Stimulated activated CD4-positive, alpha-beta T cell treated with anti-CD3 and anti-CD28 coated beads, Interleukin-1b, Interleukin-23, amount 100 ng/mL, for 48 hours (primary cell): ENCODE results near the gene LIN28B.
"Not testable (repeated sequence)": the region's sequence is repeated elsewhere in the genome, so short reads cannot be mapped to it uniquely, and the experiment has no call there.

Source experiments
- DNase-seq: peaks from one replicate; pipeline ENCODE4 v3.0.0-alpha.2; 2020

The LIN28B gene

DNA sequence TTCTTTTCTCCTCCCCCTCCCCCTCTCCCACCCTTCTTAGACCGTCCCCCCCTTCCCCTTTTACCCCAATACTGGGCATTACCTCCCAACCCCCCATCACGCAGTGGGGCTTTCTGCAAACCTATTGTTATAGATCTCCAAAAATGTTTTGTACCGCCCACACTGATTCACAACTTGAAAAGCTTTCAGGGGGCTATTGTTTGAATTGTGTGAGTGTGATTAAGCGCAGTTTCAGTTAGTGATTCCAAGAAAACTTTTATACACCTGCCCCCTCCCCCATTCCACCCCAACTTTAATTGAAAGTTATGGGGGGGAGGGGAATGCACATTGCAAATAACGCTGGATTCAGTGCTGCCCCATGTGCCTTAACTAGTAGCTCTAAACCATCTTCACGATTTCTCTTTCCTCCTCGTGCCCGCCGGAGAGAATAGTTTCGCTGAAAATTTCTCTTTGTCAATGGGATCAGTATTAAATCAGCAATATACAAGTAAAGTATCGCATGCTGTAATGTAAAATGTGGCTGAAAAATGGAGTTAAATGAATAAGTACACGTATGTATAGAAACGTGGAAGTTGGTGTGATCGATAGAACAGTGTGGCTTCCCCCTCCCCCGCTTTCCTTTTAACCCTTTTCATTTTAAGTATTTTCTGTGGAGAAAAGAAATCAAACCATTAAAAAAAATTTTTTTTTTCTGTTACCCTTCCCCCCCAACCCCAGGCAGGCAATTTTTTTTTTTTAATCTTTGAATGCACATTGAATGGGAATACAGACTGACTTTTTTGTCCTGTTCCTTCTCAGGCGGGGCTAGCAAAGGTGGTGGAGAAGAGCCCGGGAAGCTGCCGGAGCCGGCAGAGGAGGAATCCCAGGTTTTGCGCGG is 632 bp downstream of the LIN28B start:
- DNase-seq = no peak

DNA sequence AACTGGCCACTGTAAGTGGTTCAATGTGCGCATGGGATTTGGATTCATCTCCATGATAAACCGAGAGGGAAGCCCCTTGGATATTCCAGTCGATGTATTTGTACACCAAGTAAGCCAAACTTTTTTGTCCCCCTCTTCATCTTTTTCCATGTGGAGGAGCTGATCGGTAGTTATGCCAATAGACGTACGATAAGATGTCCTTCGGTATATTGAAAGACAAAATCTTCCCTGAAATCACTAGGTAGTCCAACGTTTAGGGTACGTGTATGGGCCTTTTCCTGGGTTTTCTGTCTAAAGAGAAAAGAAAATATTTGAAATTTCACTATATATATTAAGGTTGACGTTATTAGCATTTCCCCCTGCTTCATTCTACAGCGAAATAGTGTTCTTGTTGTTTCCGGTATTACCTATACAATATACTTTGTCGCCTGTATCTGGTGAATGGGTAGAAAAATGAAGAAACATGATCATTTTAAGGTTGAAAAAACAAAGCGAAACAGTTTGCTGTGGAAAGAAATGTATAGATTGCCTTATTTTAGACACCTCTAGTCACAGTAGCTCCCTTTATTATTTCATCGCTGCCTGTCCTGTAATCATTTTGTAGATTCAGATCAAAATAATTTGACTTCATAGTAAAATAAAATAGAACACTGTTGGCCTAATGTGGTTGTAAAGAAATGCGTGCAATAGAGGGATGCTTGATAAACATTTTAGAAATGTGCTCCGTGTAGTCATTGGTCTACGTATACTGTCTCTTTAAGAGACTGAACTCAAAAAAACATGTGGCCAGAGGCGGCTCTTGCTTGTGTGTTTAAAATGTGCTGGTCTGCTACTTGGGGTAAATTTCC is 1.5 kb downstream of the LIN28B start:
- DNase-seq = no peak

DNA sequence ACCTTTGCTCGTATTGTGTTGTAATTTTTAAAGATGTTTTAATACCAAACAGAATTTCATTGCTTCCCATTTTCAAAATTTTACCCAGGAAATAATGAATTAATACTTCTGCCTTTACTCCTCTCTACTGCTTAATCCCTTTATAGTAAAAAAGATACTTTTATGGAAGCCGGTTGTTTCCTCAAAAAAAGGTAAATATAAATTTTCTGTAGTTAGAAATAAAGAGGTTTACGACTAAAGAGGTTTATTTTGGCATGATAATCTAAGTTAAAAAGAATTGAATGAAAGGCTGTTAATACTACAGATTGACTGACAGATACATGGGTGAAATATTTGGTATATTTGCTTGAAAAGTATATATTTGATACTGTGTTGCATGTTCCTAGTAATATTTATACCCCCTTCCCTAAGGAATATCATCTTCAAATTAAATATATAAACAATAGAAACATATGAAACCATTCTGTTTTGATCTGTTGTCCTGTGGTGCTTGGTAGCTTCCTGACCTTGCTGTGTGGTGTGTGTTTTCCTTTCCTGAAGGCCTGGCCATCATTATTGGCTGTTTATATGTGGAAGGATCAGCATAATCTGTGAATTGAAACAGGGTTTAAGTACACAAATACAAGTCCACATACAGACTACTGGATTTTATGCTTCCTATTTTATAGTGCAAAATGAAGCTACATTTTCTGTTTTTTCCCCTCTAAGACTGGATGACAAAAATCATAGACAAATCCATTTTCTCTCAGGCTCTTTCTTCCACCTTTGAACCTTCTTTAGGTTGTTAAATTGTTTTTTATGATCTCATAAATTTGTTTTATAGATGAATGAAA is 2.3 kb downstream of the LIN28B start:
- no peak for DNase-seq

DNA sequence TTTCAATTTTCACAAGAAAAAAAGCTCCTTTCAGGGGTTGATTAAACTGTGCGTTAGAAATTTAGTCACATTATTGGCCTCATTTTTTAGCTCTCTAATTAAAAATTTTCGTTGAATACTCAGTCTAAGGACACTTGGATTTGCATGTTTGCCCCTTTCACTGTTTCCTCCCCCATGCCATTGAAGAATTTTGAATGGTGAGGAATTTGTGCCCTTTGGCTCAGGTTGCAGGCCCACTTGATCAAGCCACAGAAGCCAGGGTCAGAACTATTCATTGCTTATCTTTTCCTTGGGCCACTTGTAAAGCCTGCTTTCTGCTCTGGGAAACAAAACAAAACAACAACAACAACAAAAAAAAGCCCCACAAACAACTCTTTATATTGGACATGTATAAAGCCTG is 12.2 kb downstream of the LIN28B start:
- DNase-seq = no peak

DNA sequence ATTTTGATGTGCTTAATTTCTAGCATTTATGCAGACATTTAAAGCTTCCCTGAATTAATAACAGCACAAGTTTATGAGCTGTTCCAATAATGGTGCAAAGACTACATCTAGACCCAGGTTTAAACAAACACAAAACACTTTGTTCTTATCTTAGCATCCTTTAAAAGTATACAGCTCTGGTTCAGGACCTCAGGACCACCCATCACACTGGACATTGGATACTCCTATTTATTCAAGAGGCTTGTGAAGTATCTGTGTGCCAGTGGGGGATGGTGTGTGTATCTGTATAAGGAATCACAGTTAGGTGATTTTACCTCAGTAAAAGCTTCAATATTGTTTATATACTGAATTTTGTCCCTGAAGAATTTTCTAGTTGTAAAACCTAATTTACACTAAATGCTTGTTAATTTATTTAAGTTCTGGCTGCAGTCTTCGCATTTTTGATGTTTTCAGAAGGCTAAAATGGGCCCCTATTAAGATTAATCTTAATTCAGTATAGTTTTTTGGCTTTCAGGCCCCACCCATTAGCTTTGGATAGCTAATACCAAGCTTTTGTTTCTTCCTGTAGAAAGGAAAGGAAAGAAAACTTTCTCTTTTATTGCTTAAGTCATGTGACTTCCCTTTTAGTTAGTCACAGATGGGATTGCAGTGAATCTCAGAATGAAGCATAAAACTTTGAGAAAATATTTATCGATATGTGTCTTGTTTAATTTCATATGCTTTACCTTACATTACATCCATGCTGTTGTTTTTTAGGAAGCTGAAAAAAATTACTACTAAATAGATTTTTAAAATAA is 13.1 kb downstream of the LIN28B start:
- DNase-seq = no peak

DNA sequence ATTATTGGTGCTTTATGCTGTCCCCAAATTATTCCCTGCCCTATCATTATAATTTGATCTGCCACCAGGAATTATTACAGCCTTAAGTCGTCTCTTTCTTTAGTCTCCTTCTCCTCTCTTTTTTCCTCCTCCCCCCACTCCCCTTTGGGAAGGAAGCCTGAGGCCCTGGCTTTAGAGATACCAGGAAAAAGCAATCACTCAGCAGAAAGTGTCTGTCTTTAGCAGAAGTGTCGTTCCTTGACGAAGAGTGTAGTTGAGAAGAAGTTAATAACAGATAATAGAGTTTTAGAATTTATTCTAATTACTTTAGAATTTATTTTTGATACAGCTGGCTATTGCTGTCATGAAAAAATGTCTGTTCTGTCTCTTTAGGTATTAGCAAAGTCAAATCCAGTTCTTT is 16.5 kb downstream of the LIN28B start:
- DNase-seq = no peak

DNA sequence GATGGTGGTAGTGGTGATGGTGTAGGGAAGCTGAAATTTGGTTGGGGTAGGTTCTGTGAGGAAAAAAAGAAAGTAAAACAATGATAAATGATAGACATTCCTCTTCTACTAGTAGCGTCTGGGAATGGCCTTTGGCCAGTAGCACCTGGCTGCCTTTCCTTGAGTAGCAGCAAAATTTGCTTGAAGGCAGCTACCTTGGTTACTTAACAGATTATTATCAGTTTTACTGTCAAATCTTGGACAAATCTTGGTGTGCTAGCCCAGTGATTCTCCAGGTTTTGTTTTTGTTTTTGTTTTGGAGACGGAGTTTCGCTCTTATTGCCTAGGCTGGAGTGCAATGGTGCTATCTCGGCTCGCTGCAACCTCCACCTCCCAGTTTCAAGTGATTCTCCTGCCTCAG is 26.4 kb downstream of the LIN28B start:
- DNase-seq = no peak

DNA sequence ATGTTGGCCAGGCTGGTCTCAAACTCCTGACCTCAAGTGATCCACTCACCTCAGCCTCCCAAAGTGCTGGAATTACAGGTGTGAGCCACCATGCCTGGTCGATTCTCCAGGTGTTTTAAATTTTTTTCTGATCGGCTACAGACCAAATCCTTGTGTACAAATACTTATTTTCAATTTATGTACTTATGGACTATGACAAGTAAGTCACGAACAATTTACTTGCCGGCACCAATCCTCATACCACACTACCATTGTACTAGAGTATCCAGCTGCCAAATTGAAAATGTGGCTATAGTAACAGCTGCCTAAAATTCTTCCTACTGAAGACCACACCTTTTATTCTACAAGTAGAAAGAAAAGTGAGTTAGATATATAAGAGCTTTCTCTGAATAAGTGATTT is 26.9 kb downstream of the LIN28B start:
- no peak for DNase-seq

DNA sequence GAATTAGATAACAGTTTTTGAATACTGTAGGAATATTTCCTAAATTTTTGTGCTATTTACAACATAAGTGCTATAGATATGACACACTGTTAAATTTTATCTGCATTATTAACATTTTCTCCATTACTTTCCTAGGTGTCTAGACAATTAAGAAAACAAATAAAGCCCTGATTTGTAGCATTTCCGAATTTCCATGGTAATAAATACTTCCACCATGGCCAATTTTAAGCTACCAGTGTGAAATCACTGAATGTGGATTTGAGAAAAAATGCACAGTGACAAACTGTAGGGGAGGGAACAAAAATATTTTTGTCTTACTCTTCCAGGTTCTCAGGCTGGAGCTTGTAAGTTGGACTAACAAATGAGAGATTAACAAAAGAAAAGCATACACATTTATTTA is 27.9 kb downstream of the LIN28B start:
- no peak for DNase-seq

DNA sequence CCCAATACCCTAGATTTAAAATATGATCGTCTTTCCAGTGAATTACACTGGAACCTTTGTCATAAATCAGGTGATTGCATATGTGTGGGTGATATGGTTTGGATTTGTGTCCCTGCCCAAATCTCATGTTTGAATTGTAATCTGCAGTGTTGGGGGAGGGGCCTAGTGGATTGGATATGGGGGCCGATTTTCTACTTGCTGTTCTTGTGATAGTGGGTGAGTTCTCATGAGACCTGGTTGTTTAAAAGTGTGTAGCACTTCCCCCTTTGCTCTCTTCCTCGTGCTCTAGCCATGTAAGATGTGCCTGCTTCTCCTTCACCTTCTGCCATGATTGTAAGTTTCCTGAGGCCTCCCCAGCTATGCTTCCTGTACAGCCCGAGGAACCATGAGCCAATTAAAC is 29.0 kb downstream of the LIN28B start:
- DNase-seq = not testable (repeated sequence)

DNA sequence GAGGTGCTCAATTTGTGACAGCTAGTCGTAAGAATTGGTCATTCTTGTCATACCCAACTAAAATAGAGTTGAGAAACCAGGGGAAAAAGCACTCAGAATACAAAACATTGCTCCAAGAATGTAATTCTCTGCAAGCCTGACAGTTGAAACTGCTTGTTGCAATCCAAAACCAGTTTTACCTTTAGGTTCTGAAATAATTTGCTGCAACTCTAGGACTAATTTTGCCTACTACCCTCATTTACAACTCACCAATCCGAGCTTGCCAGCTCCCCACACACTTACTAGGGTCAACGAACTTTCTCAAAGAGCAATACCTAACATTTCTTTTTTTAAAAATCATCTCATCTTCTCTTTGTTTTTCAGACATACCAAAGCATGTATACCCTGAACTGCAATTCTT is 29.7 kb downstream of the LIN28B start:
- DNase-seq = no peak

DNA sequence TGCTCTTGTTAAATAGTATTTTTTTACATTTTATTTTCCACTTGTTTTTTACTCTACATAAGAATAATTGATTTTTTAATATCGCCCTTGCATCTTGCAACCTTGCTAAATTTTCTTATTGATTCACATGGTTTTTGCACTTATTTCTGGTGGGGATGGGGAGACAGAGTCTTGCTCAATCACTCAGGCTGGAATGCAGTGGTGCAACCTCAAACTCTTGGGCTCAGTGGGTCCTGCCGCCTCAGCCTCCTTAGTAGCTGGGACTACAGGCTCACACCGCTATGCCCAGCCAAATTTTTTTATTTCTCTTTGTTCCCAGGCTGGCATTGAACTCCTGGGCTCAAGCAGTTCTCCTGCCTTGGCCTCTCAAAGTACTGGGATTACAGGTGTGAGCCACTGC is 30.3 kb downstream of the LIN28B start:
- no peak for DNase-seq

DNA sequence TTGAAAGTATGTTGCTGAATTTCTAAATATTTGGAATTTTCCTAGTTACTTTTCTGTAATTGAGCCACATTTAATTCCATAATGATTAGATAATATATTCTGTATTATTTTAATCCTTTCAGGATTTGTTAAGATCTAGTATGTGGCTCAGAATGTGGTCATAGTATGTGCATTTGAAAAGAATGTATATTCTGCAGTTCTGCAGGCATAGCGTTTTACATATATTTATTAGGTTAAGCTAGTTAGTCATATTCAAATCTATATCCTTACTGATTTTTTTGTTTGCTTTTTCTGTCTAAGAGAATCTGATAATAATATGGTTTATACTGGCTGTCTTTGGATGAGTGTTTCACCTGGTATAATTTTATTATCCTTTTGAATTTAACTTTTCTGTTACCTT is 33.2 kb downstream of the LIN28B start:
- no peak for DNase-seq

DNA sequence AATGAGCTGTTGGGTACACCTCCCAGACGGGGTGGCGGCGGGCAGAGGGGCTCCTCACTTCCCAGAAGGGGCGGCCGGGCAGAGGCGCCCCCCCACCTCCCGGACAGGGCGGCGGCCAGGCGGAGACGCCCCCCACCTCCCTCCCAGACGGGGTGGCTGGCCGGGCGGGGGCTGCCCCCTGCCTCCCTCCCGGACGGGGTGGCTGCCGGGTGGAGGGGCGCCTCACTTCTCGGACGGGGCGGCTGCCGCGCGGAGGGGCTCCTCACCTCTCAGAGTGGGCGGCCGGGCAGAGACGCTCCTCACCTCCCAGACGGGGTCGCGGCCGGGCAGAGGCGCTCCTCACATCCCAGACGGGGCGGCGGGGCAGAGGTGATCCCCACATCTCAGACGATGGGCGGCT is 34.2 kb downstream of the LIN28B start:
- DNase-seq = not testable (repeated sequence)

DNA sequence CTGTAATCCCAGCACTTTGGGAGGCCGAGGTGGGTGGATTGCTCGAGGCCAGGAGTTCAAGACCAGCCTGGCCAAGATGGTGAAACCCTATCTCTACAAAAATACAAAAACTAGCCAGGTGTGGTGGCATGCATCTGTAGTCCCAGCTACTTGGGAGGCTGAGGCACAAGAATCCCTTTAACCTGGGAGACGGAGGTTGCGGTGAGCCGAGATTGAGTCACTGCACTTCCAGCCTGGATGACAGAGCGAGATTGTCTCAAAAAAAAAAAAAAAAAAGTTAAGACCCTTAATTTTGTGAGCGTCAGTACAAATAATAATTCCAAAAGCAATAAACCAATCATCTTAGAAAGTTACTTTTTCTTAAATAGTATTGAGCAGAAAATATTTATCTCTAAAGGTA is 36.7 kb downstream of the LIN28B start:
- DNase-seq = not testable (repeated sequence)

DNA sequence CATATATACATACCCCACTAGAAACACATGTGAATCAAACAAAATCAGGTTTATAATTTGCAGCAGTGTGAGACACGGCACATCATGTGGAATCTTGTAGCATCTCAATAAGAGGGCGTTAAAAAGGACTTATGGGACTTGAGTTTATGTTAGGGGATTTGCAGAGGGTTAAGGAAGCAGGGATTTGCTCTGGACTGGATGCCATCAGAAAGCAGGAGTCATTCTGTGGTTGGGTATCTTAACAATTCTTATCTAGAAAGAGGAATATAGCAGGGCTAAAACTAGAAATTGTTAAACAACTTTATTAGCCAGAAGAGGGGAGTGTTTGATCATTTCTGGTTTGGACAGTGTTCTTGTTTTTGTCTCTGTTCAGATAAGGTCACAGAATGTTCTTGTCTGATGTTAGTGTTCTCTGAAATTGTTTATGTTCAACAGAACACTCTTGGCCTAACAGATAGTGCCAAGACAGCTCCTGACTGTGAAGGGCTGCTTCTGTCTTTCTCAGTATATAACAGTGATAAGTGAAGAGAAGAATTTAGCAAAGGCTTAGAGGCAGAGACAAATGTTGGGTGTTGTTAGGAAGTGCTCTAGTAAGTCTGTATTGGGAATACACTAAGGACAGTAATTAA is 39.2 kb downstream of the LIN28B start:
- DNase-seq = no peak

DNA sequence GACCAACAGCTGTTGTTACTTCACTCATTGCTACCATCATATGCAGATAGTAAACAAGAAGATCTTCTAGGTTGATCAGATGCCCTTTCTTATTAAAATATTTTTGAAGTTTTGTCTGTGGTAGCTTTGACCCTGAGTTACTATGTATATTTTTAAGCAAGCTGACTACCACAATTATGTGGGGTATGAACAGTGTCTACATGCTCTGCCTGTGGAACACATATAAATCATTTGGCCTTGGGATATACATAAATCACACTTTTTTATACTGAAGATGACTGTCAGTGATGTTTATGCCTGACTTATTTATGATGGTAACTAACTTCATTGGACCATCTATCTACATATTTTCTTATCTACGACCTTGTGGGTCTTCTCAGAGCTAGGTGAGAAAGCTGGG is 44.2 kb downstream of the LIN28B start:
- no peak for DNase-seq

DNA sequence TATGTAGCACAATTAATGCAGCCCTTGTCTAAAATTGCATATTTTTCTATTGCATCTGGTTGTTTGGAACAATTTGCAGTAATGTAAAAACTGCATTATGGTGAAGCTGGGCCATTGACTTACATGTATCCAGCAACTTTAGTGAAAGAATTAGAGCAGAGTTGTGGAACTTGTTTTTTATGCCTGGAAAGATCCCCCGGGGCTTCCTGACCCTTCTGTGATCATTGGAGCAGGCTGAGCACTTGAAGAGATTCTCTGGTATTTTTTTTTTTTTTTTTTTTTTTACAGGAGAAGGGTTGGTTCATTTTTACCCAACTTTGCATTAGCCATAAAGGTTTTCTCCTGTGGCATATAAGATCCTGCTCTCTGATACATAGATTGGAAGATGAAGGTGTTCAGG is 45.0 kb downstream of the LIN28B start:
- no peak for DNase-seq

DNA sequence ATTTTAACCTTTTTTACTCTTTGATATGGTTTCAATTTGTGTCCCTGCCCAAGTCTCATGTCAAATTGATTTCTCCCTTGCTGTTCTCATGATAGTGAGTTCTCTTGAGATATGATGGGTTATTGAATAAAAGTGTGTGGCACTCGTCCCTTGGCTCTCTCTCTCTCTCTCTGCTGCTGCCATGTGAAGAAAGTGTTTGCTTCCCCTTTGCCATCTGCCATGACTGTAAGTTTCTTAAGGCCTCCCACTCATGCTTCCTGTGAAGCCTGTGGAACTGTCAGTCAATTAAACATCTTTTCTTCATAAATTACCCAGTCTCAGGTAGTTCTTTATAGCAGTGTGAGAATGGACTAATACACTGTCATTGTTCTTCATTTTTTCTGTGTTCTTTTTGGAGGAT is 48.5 kb downstream of the LIN28B start:
- DNase-seq = no peak

DNA sequence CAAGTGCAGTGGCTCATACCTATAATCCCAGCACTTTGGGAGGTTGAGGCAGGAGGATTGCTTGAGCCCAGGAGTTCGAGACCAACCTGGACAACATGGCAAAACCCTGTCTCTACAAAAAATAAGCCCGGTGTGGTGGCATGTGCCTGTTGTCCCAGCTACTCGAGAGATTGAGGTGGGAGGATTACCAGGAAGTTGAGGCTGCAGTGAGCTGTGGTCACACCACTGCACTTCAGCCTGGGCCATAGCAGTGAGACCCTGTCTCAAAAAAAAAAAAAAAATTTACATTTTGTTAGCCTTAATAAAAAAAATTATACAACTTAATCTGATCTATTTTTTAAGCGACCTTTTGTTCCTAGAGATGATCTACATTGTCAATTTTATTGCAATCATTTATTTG is 56.6 kb downstream of the LIN28B start:
- not testable (repeated sequence) for DNase-seq

DNA sequence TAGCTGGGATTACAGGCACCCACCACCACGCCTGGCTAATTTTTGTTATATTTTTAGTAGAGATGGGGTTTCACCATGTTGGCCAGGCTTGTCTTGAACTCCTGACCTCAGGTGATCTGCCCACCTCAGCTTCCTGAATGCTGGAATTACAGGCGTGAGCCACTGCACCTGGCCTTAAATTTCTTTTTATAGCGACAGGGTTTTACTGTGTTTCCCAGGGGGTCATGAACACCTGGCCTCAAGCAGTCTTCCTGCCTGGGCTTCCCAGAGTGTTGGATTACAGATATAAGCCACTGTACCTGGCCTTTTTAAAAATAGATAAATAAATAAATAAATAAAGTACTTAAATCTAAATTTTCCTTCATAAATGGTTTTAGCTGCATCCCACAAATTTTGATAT is 57.5 kb downstream of the LIN28B start:
- DNase-seq = no peak

DNA sequence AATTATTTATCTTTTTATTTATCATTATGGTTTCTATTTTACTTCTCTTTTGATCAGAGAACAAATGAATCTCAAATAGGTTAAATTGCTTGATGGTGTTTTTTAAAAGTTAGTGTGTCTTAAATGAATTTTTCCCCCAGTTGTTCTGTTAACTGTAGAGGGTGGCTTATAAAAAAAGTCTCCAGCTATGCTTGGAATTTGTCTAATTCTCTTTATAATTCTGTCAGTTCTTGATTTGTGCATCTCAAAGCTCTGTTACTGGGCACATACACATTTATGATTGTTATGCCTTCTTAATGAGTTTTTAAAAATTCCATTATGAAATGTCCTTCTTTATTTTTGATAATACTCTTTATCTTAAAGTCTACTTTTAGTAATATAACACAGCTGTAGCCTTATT is 58.0 kb downstream of the LIN28B start:
- no peak for DNase-seq
